ENCODE results near the gene ZKSCAN3.
"Not testable (repeated sequence)": the region's sequence is repeated elsewhere in the genome, so short reads cannot be mapped to it uniquely, and the experiment has no call there.

ZKSCAN3 gene

GRCh38 chr6:28377879-28378278 is 28.1 kb downstream of the ZKSCAN3 start:
- no peak for ATAC-seq

DNA sequence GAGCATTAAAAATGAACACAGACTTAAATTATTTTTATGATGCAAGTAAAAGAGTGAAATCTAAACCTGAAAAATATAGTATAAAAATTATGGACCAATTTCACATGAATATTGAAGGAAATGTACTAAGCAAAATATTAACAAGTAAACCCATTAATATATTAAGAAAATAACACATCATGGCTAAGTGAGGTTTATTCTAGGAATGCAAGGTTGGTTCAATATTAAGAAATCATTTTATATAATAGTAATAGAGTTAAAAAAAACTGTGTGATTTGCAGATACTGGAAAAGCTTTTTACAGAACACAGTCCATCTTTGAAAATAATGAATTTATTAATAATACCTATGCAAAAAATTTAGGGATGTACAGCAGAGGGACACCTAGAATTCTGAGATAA is 28.9 kb downstream of the ZKSCAN3 start:
- no peak for ATAC-seq

GRCh38 chr6:28380381-28380780 is 30.6 kb downstream of the ZKSCAN3 start:
- ATAC-seq: no peak

DNA sequence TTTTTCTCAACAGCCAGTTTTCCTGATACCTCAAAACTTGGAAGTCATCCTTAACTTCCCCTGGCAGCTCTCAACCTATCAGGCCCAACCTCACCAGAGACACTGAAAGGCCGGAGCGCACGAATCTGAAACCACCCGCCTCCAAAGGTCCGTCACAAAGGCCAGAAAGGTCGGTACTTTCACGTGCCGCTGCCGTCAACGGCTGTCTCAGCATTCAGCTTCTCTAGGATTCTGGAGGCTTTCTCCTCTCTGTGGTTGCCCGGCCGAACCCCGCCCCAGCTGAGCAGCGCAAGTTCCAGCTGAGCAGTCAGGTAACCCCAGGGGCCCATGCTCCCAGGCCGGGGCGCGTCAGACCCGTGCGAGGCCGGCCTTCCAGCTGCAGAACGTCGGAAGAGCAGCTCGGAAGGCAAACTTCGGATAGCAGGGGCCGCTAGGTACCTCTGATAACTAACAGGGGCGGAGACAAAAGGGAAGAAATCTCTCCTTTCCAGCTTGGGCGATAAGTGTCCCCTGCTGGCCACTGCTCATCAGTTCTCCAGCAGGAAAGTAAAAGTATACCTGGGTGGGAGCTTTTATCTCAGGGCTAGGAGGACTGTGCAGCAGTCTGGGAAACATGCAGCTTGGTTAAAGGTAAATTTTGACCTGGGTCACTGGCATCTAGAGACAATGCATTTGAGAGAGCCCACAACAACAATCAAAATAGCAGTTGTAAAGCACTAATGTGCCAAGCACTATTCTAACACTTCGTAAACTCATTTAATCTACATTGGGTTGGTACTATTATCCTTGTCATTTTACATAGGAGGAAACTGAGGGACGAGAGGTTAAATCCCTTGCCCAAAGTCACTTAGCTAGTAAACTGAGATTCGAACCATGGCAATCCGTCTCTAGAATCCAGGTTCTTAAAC is 33.7 kb downstream of the ZKSCAN3 start:
- peak; percentile 62 to 71 for ATAC-seq

GRCh38 chr6:28384143-28384533 is 34.4 kb downstream of the ZKSCAN3 start:
- no peak for ATAC-seq

DNA sequence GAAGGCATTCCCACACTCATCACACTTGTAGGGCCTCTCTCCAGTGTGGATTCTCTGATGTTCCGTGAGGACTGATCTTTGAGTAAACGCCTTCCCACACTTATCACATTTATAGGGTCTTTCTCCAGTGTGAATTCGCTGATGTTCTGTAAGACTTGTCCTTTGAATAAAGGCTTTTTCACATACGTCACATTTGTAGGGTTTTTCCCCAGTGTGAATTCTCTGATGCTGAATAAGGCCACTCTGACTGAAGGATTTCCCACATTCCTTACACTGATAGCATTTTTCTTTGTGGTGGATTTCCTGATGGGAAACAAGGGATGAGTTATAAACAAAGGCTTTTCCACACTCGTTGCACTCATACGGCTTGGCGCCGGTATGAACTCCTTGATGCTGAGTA is 40.9 kb downstream of the ZKSCAN3 start:
- ATAC-seq: no peak

DNA sequence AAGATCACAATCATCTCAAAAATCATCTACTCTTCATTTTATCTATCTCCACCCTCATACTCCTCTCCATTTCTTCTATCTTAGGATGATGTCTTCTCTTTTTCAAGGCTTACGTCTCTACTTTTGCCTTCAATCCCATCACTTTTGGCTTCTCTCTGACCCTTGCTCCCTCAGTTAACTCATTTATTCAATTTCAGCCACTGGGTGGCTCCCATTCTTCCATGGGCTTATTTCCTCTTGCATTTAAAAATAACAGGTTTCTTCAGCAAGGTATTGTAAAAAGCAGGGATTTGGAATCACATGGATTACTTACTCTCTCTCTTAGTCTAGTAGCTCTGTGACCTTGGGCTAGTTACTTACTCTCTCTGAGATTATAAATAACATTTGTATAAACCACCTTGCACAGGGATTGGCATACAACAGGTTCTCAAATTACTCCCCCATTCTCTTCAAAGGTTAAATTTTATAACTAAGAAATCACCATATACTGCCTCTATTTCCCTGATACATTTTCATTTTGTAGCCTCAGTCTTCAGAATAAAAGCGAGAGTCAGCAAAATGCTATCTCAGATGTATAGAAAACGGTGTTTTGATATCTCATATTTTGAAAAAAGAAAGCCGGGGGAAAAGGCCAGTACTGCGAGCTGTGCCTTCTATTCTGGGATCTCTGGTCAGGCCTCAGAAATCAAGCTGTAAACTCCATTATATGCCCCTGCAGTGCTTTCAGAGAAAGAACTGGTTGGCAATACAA is 44.3 kb downstream of the ZKSCAN3 start:
- ATAC-seq: no peak

GRCh38 chr6:28395918-28396317 is 46.2 kb downstream of the ZKSCAN3 start:
- no peak for ATAC-seq

GRCh38 chr6:28399350-28400121 is 49.8 kb downstream of the ZKSCAN3 start, which contains the start of gene ZSCAN12:
ZSCAN12 (minus strand) TSS chr6:28399747; CDS start chr6:28398405, 1,342 bp downstream.
- peak; percentile 96 to 99 for ATAC-seq

DNA sequence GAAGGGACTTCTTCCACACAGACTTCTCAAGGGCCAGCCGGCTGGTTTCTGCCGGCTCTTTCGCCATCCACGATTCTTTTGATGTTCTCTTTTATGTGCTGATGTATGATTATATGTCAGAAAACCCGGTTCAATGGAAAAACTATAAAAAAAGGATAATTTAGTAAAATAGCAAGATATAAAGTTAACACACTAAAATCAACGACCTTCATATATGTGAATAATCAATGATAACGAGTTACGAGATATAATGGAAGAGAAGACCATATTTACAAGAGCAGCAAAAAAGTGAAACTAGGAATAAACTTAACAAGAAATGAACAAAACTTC is 50.3 kb downstream of the ZKSCAN3 start:
- no peak for ATAC-seq

DNA sequence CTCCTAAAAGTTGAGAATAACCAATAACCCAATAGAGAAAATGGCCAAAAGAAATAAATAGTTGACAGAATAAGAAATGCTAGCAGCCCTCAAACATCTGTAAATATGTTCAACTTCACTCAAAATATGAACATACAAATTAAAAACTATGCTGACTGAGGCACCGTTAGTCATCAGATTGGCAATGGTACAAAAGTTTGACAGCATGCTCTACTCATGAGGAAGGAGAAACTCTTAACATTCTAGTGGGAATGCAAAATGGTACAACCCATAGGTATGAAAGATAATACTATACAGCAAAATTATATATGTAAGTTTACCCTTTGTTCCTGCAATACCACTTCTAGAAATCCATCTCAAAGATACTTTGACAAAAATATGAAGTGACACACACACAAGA is 51.4 kb downstream of the ZKSCAN3 start:
- no peak for ATAC-seq

GRCh38 chr6:28402197-28402596 is 52.5 kb downstream of the ZKSCAN3 start:
- no peak for ATAC-seq

- ATAC-seq: not testable (repeated sequence)
Measured at GRCh38 chr6:28403923-28404322, 54.2 kb downstream of the ZKSCAN3 start.

DNA sequence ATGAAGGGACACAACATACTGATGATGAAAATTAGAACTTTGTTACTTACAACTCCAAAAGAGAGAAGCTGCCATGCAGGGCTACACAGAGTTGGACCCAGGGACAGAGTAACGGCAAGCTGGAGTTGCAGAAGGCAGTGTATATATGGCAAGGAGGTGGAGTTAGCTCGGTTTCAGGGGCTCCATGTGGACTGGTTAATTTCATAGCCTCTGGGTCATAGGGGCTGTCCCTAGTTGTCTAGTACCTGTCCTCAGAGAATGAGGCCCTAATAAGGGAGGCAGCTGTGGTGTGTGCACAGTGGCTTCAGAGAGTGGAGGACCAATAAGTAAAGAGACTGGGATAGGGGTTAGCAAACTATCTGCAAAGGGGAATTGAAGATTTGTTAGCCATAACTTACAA is 57.7 kb downstream of the ZKSCAN3 start:
- ATAC-seq: no peak

- ATAC-seq: peak; percentile 55 to 64
Measured at GRCh38 chr6:28408076-28408802, 58.5 kb downstream of the ZKSCAN3 start.

DNA sequence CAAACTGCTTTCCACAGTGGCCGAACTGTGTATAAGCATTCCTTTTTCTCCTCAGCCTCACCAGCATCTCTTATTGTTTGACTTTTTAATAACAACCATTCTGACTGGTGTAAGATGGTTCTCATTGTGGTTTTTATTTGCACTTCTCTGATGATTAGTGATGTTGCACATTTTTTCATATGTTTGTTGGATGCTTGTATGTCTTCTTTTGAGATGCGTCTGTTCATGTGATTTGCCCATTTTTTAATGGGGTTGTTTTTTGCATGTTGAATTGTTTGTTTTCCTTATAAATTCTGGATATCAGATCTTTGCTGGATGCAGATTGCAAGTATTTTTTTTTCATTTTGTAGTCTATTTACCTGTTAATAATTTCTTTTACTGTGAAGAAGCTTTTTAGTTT is 61.0 kb downstream of the ZKSCAN3 start:
- no peak for ATAC-seq

GRCh38 chr6:28413681-28414080 is 63.9 kb downstream of the ZKSCAN3 start:
- ATAC-seq: no peak
